OCI-LY3 (cell line): ENCODE data around the gene ASCL1.

Source experiments
- H2AFZ ChIP-seq: fragments of 200-600, 300-600 bp; shearing (Covaris generic); 2 replicates; pipeline ENCODE4 v1.6.0; 2014; ENCODE audit warnings: antibody characterized with exemption, low read depth, low read length
- H3K27ac ChIP-seq: fragments of 200-600, 300-600 bp; sonication (generic); 2 replicates; pipeline ENCODE4 v1.5.1; 2014; ENCODE audit warnings: mild to moderate bottlenecking, low read length, moderate library complexity, mixed read lengths
- H3K27me3 ChIP-seq: fragments of 200-600, 300-600 bp; sonication (generic); 2 replicates; pipeline ENCODE4 v1.6.1; 2014; ENCODE audit warnings: low read depth, low read length, mixed read lengths
- H3K36me3 ChIP-seq: fragments of 200-600, 300-600 bp; sonication (generic); replicated peaks from 2 replicates; pipeline ENCODE3; 2014; ENCODE audit warnings: low read depth, low read length, mixed read lengths
- H3K4me1 ChIP-seq: fragments of 300-600, 200-600 bp; sonication (generic); 2 replicates; pipeline ENCODE4 v1.6.1; 2014; ENCODE audit warnings: low read length, mixed read lengths
- H3K4me2 ChIP-seq: fragments of 200-600, 300-600 bp; sonication (generic); 2 replicates; pipeline ENCODE4 v1.6.1; 2014; ENCODE audit warnings: low read length, mixed read lengths
- H3K4me3 ChIP-seq: fragments of 300-600, 200-600 bp; sonication (generic); 2 replicates; pipeline ENCODE4 v1.5.1; 2014; ENCODE audit warnings: antibody characterized with exemption, mild to moderate bottlenecking, low read length, moderate library complexity
- H3K79me2 ChIP-seq: fragments of 300-600, 200-600 bp; shearing (Covaris generic); 2 replicates; pipeline ENCODE4 v1.6.1; 2014; ENCODE audit warnings: mild to moderate bottlenecking, low read length, mixed read lengths
- H3K9ac ChIP-seq: fragments of 300-600, 200-600 bp; shearing (Covaris generic); 2 replicates; pipeline ENCODE4 v1.6.0; 2014; ENCODE audit warnings: mild to moderate bottlenecking, low read length, moderate library complexity
- H3K9me3 ChIP-seq: fragments of 200-600, 300-600 bp; shearing (Covaris generic); 2 replicates; pipeline ENCODE4 v1.6.1; 2014; ENCODE audit warnings: low read length, mixed read lengths; ENCODE audit not compliant: insufficient read depth
- H4K20me1 ChIP-seq: fragments of 200-600, 300-600 bp; sonication (generic); 2 replicates; pipeline ENCODE4 v1.6.1; 2016; ENCODE audit warnings: low read length, mixed read lengths; ENCODE audit not compliant: insufficient read depth
- CTCF ChIP-seq: fragments of 200-600, 300-600 bp; sonication (generic); IDR thresholded peaks from 2 replicates; pipeline ENCODE4 v1.5.1; 2014; ENCODE audit warnings: antibody characterized with exemption, low read length, low read depth
- EZH2phosphoT487 ChIP-seq: fragments of 200-600 bp; shearing (Covaris generic); IDR thresholded peaks from 2 replicates; pipeline ENCODE4 v1.6.1; 2018; ENCODE audit warnings: antibody characterized with exemption, mixed run types, low read depth

The ASCL1 gene

GRCh38 chr12:102960766-102961465, 3.4 kb downstream of the ASCL1 start:
- H3K27me3 ChIP-seq = no peaks in the 10 kb centered on the region
- H3K4me2 ChIP-seq = no peak overlapping the region
- no peak overlapping the region for H3K9ac ChIP-seq

GRCh38 chr12:102961466-102961855, 4.0 kb downstream of the ASCL1 start:
- Histone ChIP-seq H4K20me1 (no peaks in the 10 kb centered on the region), H3K27me3 (no peaks in the 10 kb centered on the region), H3K79me2 (no peaks in the 10 kb centered on the region), H3K4me3 (no peak overlapping the region), H2AFZ (no peak overlapping the region), H3K9me3 (0 out of 2 replicates have a peak, but pooled peaks cover 5% of the 10 kb centered on the region), H3K27ac (no peak overlapping the region), H3K36me3 (no peaks in the 10 kb centered on the region), H3K4me2 (no peak overlapping the region), H3K4me1 (no peaks in the 10 kb centered on the region), H3K9ac (no peak overlapping the region)
- TF ChIP-seq EZH2phosphoT487 (no peak), CTCF (no peak)

More at GRCh38 chr12:102960766-102961465, 3.4 kb downstream of the ASCL1 start:
- Histone ChIP-seq H3K4me3 (no peak overlapping the region), H3K4me1 (no peaks in the 10 kb centered on the region), H3K9me3 (0 out of 2 replicates have a peak, but pooled peaks cover 5% of the 10 kb centered on the region), H3K79me2 (no peaks in the 10 kb centered on the region), H2AFZ (no peak overlapping the region), H3K36me3 (no peaks in the 10 kb centered on the region), H3K27ac (no peak overlapping the region), H4K20me1 (no peaks in the 10 kb centered on the region)
- no peak for TF ChIP-seq EZH2phosphoT487
- no peak for TF ChIP-seq CTCF

- Histone ChIP-seq H3K4me3 (no peak overlapping the region), H2AFZ (no peak overlapping the region), H3K9ac (no peak overlapping the region), H3K27me3 (no peaks in the 10 kb centered on the region), H3K27ac (no peak overlapping the region), H3K4me1 (no peaks in the 10 kb centered on the region), H3K79me2 (no peaks in the 10 kb centered on the region), H3K4me2 (no peak overlapping the region), H3K9me3 (0 out of 2 replicates have a peak, but pooled peaks cover 5% of the 10 kb centered on the region), H4K20me1 (no peaks in the 10 kb centered on the region), H3K36me3 (no peaks in the 10 kb centered on the region)
- TF ChIP-seq CTCF (no peak), EZH2phosphoT487 (no peak)
Observed at GRCh38 chr12:102962532-102962931, 5.1 kb downstream of the ASCL1 start.

GRCh38 chr12:102962986-102963385, 5.5 kb downstream of the ASCL1 start:
- Histone ChIP-seq H3K4me3 (no peak overlapping the region), H3K9ac (no peak overlapping the region), H3K4me2 (no peak overlapping the region), H3K79me2 (no peaks in the 10 kb centered on the region), H3K9me3 (0 out of 2 replicates have a peak, but pooled peaks cover 5% of the 10 kb centered on the region), H3K27me3 (no peaks in the 10 kb centered on the region), H3K36me3 (no peaks in the 10 kb centered on the region), H3K27ac (no peak overlapping the region), H4K20me1 (no peaks in the 10 kb centered on the region), H2AFZ (no peak overlapping the region), H3K4me1 (no peaks in the 10 kb centered on the region)
- TF ChIP-seq CTCF = no peak
- TF ChIP-seq EZH2phosphoT487 = no peak
